CD4-positive, alpha-beta T cell (primary cell): ENCODE results near the gene TNS1. TPM values are rescaled to one million over a fixed set of nuclear protein-coding genes. Genes with fewer than 3 reads are reported as not detected.

Source experiments
- ATAC-seq: fragments of 200-7000 bp; cut with Tn5 transposase; one replicate; pipeline ENCODE4 v1.10.0; 2022; ENCODE audit warnings: mild to moderate bottlenecking; ENCODE audit not compliant: poor library complexity
- CTCF ChIA-PET: fragments of 350-600 bp; sonication (Branson Sonifier 250); formaldehyde crosslinking; loops from one replicate; lab custom pipeline; 2021; ENCODE audit warnings: antibody characterized with exemption, inconsistent platforms; lab: Charles Lee
- POLR2A ChIA-PET: fragments of 350-600 bp; sonication (Branson Sonifier 250); formaldehyde crosslinking; loops from one replicate; lab custom pipeline; 2021; ENCODE audit warnings: antibody characterized with exemption, inconsistent platforms; lab: Charles Lee
- DNase-seq, 14 experiments: peaks; one replicate each; pipeline ENCODE4 v3.0.0-alpha.2; 2013 to 2020; ENCODE audit warnings: mixed read lengths in 2 of 14
- H3K27ac ChIP-seq, 2 donors: one replicate each; pipeline versions ENCODE4 v1.5.1 to v1.7.0; 2013; ENCODE audit warnings: low read length in 2 of 2, low read depth in 1 of 2, mild to moderate bottlenecking in 1 of 2
- H3K27me3 ChIP-seq, 2 experiments: 1 replicate in 1 of 2; 2 replicates in 1 of 2; pipeline versions ENCODE4 v1.6.1 to v1.7.0; 2013; ENCODE audit warnings: low read length in 2 of 2, control low read depth in 1 of 2, mild to moderate bottlenecking in 1 of 2, moderate library complexity in 1 of 2; ENCODE audit not compliant: insufficient read depth in 2 of 2, control insufficient read depth in 1 of 2
- H3K36me3 ChIP-seq: one replicate; pipeline ENCODE4 v1.6.1; 2013; ENCODE audit warnings: low read length, control low read depth; ENCODE audit not compliant: insufficient read depth
- H3K4me1 ChIP-seq: one replicate; pipeline ENCODE4 v1.6.1; 2013; ENCODE audit warnings: low read length, control low read depth; ENCODE audit not compliant: insufficient read depth
- H3K4me3 ChIP-seq: one replicate; pipeline ENCODE4 v1.5.1; 2013; ENCODE audit warnings: mild to moderate bottlenecking, low read length, moderate library complexity
- H3K9me3 ChIP-seq, 2 experiments: 1 replicate in 1 of 2; 2 replicates in 1 of 2; pipeline versions ENCODE4 v1.6.1 to v1.7.0; 2013; ENCODE audit warnings: low read length in 2 of 2, mild to moderate bottlenecking in 2 of 2, control low read depth in 1 of 2, moderate library complexity in 1 of 2; ENCODE audit not compliant: control insufficient read depth in 1 of 2, insufficient read depth in 1 of 2
- H3K27ac Mint-ChIP-seq: one replicate; pipeline ENCODE4 v1.8.0; 2020; ENCODE audit warnings: mixed read lengths
- H3K27me3 Mint-ChIP-seq: one replicate; pipeline ENCODE4 v1.8.0; 2021; ENCODE audit warnings: mixed read lengths
- H3K36me3 Mint-ChIP-seq: one replicate; pipeline ENCODE4 v1.8.0; 2021; ENCODE audit warnings: low read depth, mixed read lengths
- H3K4me1 Mint-ChIP-seq: one replicate; pipeline ENCODE4 v1.8.0; 2021; ENCODE audit warnings: low read depth, mixed read lengths
- H3K4me3 Mint-ChIP-seq: one replicate; pipeline ENCODE4 v1.8.0; 2020; ENCODE audit warnings: mild to moderate bottlenecking, mixed read lengths
- H3K9me3 Mint-ChIP-seq: one replicate; pipeline ENCODE4 v1.8.0; 2020; ENCODE audit warnings: mixed read lengths
- intact Hi-C, 2 experiments: fragments of 100-400 bp; cut with DNase I in 1 of 2; cut with micrococcal nuclease in 1 of 2; formaldehyde crosslinking; loops; one replicate each; pipeline versions ENCODE4 v1.15.1 to v1.9.0; 2023 to 2025; cut with DNase I, micrococcal nuclease
- total RNA-seq, 174 experiments: library from RNA in 2 of 174; stranded (reverse) in 2 of 174; gene quantifications; one replicate each; pipeline ENCODE4 v1.2.3 and lab custom pipeline; 2021 to 2026
- TF ChIP-seq, protein P1 (sequence below): fragments of 200-600 bp; IDR thresholded peaks from one replicate; pipeline ENCODE4 v1.8.0; 2022; ENCODE audit warnings: antibody characterized with exemption, mild to moderate bottlenecking

The TNS1 gene
- total RNA-seq, 2 experiments from 2014 or later: 0.25 to 0.34 TPM

DNA sequence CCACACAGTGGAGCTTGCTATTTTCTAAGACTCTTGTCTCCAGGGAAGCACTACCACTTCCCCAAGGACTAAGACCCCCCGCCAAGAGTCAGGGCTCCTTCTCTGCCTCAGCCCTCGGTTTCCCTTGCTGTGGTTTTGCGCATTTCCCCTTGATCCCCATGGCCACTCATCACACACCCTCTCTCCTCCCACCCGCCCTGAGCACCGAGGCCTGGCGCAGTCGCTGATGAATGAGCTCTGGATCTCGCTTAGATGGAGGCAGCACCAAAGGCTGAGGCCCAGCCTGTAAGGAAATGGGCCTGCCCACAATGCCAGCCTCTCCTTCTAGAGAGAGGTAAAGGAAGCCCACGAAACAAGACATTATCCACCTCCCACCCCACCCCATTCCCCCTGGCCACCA, 96.9 kb downstream of the TNS1 start:
- no peak for ATAC-seq
- no peak overlapping the region for H3K4me3 ChIP-seq
- ChIA-PET POLR2A (no interaction called here), CTCF (no interaction called here)
- no peak overlapping the region for H3K27ac ChIP-seq
- no peak for DNase-seq
- Mint-ChIP-seq H3K9me3 (no peaks in the 10 kb centered on the region), H3K4me1 (no peaks in the 10 kb centered on the region), H3K4me3 (no peak overlapping the region), H3K36me3 (no peaks in the 10 kb centered on the region), H3K27me3 (peaks cover 30% of the 10 kb centered on the region), H3K27ac (no peak overlapping the region)
- H3K4me1 ChIP-seq: no peaks in the 10 kb centered on the region
- intact Hi-C loops: no loop called here
- H3K27me3 ChIP-seq: peaks cover 2 to 22% of the 10 kb centered on the region in 2 experiments
- no peaks in the 10 kb centered on the region for H3K36me3 ChIP-seq
- TF ChIP-seq, protein P1, sequence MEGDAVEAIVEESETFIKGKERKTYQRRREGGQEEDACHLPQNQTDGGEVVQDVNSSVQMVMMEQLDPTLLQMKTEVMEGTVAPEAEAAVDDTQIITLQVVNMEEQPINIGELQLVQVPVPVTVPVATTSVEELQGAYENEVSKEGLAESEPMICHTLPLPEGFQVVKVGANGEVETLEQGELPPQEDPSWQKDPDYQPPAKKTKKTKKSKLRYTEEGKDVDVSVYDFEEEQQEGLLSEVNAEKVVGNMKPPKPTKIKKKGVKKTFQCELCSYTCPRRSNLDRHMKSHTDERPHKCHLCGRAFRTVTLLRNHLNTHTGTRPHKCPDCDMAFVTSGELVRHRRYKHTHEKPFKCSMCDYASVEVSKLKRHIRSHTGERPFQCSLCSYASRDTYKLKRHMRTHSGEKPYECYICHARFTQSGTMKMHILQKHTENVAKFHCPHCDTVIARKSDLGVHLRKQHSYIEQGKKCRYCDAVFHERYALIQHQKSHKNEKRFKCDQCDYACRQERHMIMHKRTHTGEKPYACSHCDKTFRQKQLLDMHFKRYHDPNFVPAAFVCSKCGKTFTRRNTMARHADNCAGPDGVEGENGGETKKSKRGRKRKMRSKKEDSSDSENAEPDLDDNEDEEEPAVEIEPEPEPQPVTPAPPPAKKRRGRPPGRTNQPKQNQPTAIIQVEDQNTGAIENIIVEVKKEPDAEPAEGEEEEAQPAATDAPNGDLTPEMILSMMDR: no peak
- H3K9me3 ChIP-seq: peaks cover 0 to 6% of the 10 kb centered on the region in 2 experiments

DNA sequence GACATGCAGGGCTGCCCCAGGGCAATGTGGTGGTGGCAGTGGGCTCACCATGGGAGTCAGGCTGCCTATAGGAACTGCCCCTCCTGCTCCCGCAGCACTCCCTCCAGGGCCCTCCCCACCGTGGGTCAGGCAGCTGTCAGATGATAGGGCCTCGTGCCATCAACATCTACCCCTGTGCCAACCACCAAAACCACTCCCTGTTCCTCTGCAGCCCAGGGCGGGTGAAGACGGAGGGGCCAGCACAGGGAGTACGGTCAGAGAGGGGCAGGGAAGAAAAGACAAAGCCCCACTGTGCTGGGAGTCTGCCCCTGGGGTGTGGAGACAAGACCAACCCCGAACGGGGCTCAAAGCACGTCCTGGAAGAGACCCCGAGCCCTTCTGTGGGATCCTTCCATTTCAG, 97.4 kb downstream of the TNS1 start:
- Histone ChIP-seq H3K27me3 (peaks cover 4 to 22% of the 10 kb centered on the region in 2 experiments), H3K4me1 (no peaks in the 10 kb centered on the region), H3K36me3 (no peaks in the 10 kb centered on the region), H3K27ac (no peak overlapping the region), H3K9me3 (peaks cover 0 to 6% of the 10 kb centered on the region in 2 experiments), H3K4me3 (no peak overlapping the region)
- no peak for ATAC-seq
- Mint-ChIP-seq H3K27ac (no peak overlapping the region), H3K4me3 (no peak overlapping the region), H3K4me1 (no peaks in the 10 kb centered on the region), H3K27me3 (peaks cover 30% of the 10 kb centered on the region), H3K9me3 (no peaks in the 10 kb centered on the region), H3K36me3 (no peaks in the 10 kb centered on the region)
- ChIA-PET POLR2A (no interaction called here), CTCF (no interaction called here)
- intact Hi-C loops: no loop called here
- no peak for DNase-seq
- TF ChIP-seq, protein P1: no peak

DNA sequence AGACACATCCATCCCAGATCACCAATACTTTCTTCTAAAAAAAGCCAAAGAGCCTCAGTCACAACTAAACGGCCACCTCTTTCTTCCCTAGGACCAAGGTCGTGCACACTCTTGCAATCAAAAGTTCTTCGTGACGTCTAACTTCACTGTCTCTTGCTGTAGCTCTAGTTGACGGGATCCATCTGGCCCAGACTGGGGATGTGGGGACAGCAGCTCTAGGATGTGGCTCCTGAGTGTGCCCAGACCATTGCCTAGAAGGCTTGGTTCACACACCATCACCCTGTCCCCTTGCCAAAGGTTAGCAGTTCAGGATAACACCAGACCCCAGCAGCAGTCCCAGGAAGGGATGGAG, 98.2 kb downstream of the TNS1 start:
- DNase-seq (no peak), ATAC-seq (no peak)
- Mint-ChIP-seq H3K4me3 (no peak overlapping the region), H3K27ac (no peak overlapping the region), H3K4me1 (no peaks in the 10 kb centered on the region), H3K9me3 (no peaks in the 10 kb centered on the region), H3K36me3 (no peaks in the 10 kb centered on the region), H3K27me3 (peaks cover 30% of the 10 kb centered on the region)
- no peaks in the 10 kb centered on the region for H3K36me3 ChIP-seq
- no peaks in the 10 kb centered on the region for H3K4me1 ChIP-seq
- peaks cover 4 to 22% of the 10 kb centered on the region in 2 experiments for H3K27me3 ChIP-seq
- peaks cover 0 to 6% of the 10 kb centered on the region in 2 experiments for H3K9me3 ChIP-seq
- TF ChIP-seq, protein P1: no peak
- intact Hi-C loops: no loop called here
- CTCF ChIA-PET: no interaction called here
- H3K4me3 ChIP-seq: no peak overlapping the region
- POLR2A ChIA-PET: no interaction called here
- H3K27ac ChIP-seq: no peak overlapping the region
